ENCODE results near the gene SRRT.
"Not testable (repeated sequence)": the region's sequence is repeated elsewhere in the genome, so short reads cannot be mapped to it uniquely, and the experiment has no call there.

The SRRT gene

GRCh38 chr7:100892364-100893317 is 17.7 kb downstream of the SRRT start:
- H3K27ac ChIP-seq = no peak overlapping the region
- no peak for DNase-seq (ENCODE audit: low read depth, low spot score)

- H3K27ac ChIP-seq = no peak overlapping the region
- DNase-seq (ENCODE audit: low read depth, low spot score) = no peak
Measured at GRCh38 chr7:100893318-100893895, 18.5 kb downstream of the SRRT start.

GRCh38 chr7:100893910-100894721 is 19.2 kb downstream of the SRRT start:
- DNase-seq (ENCODE audit: low read depth, low spot score) = no peak
- H3K27ac ChIP-seq = no peak overlapping the region

- no peak overlapping the region for H3K27ac ChIP-seq
- no peak for DNase-seq (ENCODE audit: low read depth, low spot score)
Measured at GRCh38 chr7:100894860-100895700, 20.2 kb downstream of the SRRT start.

- H3K27ac ChIP-seq = no peak within 1 kb of the TSS
Measured at GRCh38 chr7:100895701-100895955, 20.7 kb downstream of the SRRT start, which contains the start of gene ACHE. Gene ACHE, minus strand, starts transcription at chr7:100895888. Its CDS starts 1,656 bp downstream, at chr7:100894232.

GRCh38 chr7:100895956-100896731 is 21.2 kb downstream of the SRRT start:
- H3K27ac ChIP-seq = no peak overlapping the region
- DNase-seq (ENCODE audit: low read depth, low spot score) = no peak

More at GRCh38 chr7:100895701-100895955, 20.7 kb downstream of the SRRT start, which contains the start of gene ACHE:
- DNase-seq (ENCODE audit: low read depth, low spot score) = no peak

GRCh38 chr7:100896732-100897608 is 22.1 kb downstream of the SRRT start:
- no peak for DNase-seq (ENCODE audit: low read depth, low spot score)

GRCh38 chr7:100897772-100898454 is 23.0 kb downstream of the SRRT start:
- H3K27ac ChIP-seq = no peak overlapping the region
- no peak for DNase-seq (ENCODE audit: low read depth, low spot score)

More at GRCh38 chr7:100896732-100897608, 22.1 kb downstream of the SRRT start:
- H3K27ac ChIP-seq = no peak overlapping the region

GRCh38 chr7:100899432-100899831 is 24.5 kb downstream of the SRRT start:
- H3K27ac ChIP-seq = no peak overlapping the region
- no peak for DNase-seq (ENCODE audit: low read depth, low spot score)

GRCh38 chr7:100900978-100901377 is 26.1 kb downstream of the SRRT start:
- no peak overlapping the region for H3K27ac ChIP-seq
- DNase-seq (ENCODE audit: low read depth, low spot score) = no peak

GRCh38 chr7:100901921-100902332 is 27.0 kb downstream of the SRRT start:
- no peak for DNase-seq (ENCODE audit: low read depth, low spot score)
- H3K27ac ChIP-seq = no peak overlapping the region

GRCh38 chr7:100902638-100903037 is 27.7 kb downstream of the SRRT start:
- H3K27ac ChIP-seq = no peak overlapping the region
- no peak for DNase-seq (ENCODE audit: low read depth, low spot score)

GRCh38 chr7:100908512-100908911 is 33.6 kb downstream of the SRRT start:
- no peak for DNase-seq (ENCODE audit: low read depth, low spot score)
- no peak overlapping the region for H3K27ac ChIP-seq

- not testable (repeated sequence) for H3K27ac ChIP-seq
Measured at GRCh38 chr7:100910443-100910842, 35.5 kb downstream of the SRRT start.

GRCh38 chr7:100911484-100911883 is 36.6 kb downstream of the SRRT start:
- no peak for DNase-seq (ENCODE audit: low read depth, low spot score)
- no peak overlapping the region for H3K27ac ChIP-seq

More at GRCh38 chr7:100910443-100910842, 35.5 kb downstream of the SRRT start:
- DNase-seq (ENCODE audit: low read depth, low spot score) = not testable (repeated sequence)

GRCh38 chr7:100914208-100914878 is 39.4 kb downstream of the SRRT start:
- H3K27ac ChIP-seq = no peak overlapping the region
- no peak for DNase-seq (ENCODE audit: low read depth, low spot score)

- H3K27ac ChIP-seq = no peak overlapping the region
- DNase-seq (ENCODE audit: low read depth, low spot score) = no peak
Measured at GRCh38 chr7:100914879-100915447, 40.1 kb downstream of the SRRT start.
